SH-SY5Y (cell line): ENCODE data around the gene FXYD4.

Experiments
- GATA2 ChIP-seq: IDR thresholded peaks from 2 replicates; pipeline ENCODE4 v1.6.1; 2011; ENCODE audit warnings: mild to moderate bottlenecking, low read depth, low read length
- GATA3 ChIP-seq: IDR thresholded peaks from 2 replicates; pipeline ENCODE4 v1.6.1; 2011; ENCODE audit warnings: low read depth, mild to moderate bottlenecking, low read length, moderate library complexity

GRCh38 chr10:43392748-43393147 is 21.3 kb downstream of the FXYD4 start:
- TF ChIP-seq GATA3 = no peak
- no peak for TF ChIP-seq GATA2
